ENCODE data around the gene CXCL10.

Gene CXCL10

GRCh38 chr4:75989846-75990528 is 33.3 kb downstream of the CXCL10 start:
- DNase-seq: no peak

- no peak for DNase-seq
Measured at GRCh38 chr4:75985116-75985515, 38.2 kb downstream of the CXCL10 start.

- DNase-seq: no peak
Measured at GRCh38 chr4:75980576-75980975, 42.7 kb downstream of the CXCL10 start.

DNA sequence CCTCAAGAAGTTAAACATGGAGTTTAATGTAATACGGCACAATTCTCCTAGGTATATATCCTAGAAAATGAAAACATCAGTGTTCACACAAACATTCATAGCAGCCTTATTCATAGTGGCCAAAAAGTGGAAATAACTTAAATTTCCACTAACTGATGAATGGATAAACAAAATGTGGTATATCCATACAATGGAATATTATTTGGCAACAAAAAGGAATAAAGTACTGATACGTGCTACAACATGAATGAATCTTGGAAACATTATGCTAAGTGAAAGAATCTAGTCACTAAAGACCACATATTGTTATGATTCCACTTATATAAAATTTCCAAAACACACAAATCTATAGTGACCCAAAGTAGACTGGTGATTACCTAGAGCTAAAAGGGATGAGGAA is 47.1 kb downstream of the CXCL10 start:
- no peak for DNase-seq

- no peak for DNase-seq
Measured at GRCh38 chr4:75973766-75974165, 49.5 kb downstream of the CXCL10 start.
